OCI-LY7 (cell line): ENCODE measurements around the gene SLC22A7.

ENCODE experiments used
- EZH2phosphoT487 ChIP-seq: fragments of 200-600 bp; sonication (generic); IDR thresholded peaks from 2 replicates; pipeline ENCODE4 v1.6.1; 2018; ENCODE audit warnings: low read depth, borderline replicate concordance, mild to moderate bottlenecking, mixed run types, antibody characterized with exemption, low read length, moderate library complexity, mixed read lengths
- TF ChIP-seq, protein P1 (sequence below): fragments of 200-600 bp; sonication (generic); conservative IDR thresholded peaks from 2 replicates; pipeline ENCODE4 v1.5.1; 2014; ENCODE audit warnings: mild to moderate bottlenecking, antibody characterized with exemption, low read length, moderate library complexity, mixed read lengths

DNA sequence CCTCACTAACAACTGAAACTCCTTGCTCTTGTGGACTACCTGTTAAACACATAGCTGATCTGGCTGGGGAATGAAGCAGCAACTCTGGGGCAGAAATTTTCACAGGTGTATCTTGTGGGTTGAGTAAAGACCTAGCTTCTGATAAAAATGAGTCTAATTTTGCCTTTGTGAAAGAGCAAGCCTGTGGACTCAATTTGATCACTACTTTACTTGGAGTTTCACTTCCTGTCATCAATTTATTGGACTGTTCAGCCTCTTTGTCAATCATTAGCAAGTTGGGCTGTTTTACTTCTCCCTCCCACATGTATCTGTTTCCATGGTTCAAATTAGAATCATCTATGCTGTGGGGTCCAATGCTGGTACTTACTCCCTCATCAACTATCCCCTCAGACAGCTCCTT lies 40.2 kb downstream of the SLC22A7 start:
- TF ChIP-seq, protein P1, sequence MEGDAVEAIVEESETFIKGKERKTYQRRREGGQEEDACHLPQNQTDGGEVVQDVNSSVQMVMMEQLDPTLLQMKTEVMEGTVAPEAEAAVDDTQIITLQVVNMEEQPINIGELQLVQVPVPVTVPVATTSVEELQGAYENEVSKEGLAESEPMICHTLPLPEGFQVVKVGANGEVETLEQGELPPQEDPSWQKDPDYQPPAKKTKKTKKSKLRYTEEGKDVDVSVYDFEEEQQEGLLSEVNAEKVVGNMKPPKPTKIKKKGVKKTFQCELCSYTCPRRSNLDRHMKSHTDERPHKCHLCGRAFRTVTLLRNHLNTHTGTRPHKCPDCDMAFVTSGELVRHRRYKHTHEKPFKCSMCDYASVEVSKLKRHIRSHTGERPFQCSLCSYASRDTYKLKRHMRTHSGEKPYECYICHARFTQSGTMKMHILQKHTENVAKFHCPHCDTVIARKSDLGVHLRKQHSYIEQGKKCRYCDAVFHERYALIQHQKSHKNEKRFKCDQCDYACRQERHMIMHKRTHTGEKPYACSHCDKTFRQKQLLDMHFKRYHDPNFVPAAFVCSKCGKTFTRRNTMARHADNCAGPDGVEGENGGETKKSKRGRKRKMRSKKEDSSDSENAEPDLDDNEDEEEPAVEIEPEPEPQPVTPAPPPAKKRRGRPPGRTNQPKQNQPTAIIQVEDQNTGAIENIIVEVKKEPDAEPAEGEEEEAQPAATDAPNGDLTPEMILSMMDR = no peak
- TF ChIP-seq EZH2phosphoT487 = no peak
